ENCODE results near the gene SRGAP2B. TPM values are rescaled to one million over a fixed set of nuclear protein-coding genes. Genes with fewer than 3 reads are reported as not detected.
"Not testable (repeated sequence)": the region's sequence is repeated elsewhere in the genome, so short reads cannot be mapped to it uniquely, and the experiment has no call there.

SRGAP2B gene
- total RNA-seq, 1 donor from 2014 or later: 9.4 TPM

DNA sequence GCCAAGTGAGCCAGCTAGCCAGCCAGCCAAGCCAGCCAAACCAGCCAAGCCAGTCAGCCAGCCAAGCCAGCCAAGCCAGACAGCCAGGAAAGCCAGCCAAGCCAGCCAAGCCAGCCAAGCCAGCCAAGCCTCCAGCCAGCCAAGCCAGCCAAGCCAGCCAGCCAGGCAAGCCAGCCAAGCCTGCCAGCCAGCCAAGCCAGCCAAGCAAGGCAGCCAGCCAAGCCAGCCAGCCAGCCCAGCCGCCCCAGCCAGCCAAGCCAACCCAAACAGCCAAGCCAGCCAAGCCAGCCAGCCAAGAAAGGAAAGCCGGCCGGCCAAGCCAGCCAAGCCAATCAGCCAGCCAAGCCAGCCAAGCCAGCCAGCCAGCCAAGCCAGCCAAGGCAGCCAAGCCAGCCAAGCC, 236.5 kb downstream of the SRGAP2B start:
- H3K27ac ChIP-seq (replicated peaks); H3K27me3 ChIP-seq (ENCODE audit: low read depth); H3K4me3 ChIP-seq; H3K4me1 ChIP-seq; intact Hi-C loops (cut with micrococcal nuclease); H3K36me3 ChIP-seq; H3K9me3 ChIP-seq (replicated peaks): not testable (repeated sequence)
- DNase-seq: peak; percentile 1

Other genes with a start within 250 kb of the SRGAP2B start
- 0.19 TPM for gene FAM72D, start 646 bp upstream of the SRGAP2B start, total RNA-seq
- gene PPIAL4D, start 146.8 kb upstream of the SRGAP2B start, total RNA-seq: not detected

Measured in left ventricle myocardium inferior (tissue), 1 donor.